ENCODE results near the gene SLC25A21.

The SLC25A21 gene

DNA sequence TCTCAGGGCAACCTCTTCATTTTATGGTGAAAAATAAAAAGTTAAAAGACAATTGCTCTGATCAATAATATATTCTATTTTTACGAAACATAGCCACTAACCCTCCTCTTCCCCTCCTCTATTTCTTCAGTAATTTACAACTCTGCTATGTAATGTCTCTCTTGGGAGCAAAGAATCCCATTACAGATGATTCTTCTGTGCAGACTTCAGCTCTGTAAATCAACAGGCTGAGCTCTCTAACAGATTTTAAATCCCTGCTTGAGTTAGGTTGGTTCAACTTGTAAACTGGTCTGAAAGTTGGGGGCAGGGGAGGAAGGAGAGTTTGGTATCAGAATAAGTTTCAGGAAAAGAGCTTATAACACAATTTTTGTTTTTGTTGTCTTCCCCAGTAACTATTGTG, 151.0 kb downstream of the SLC25A21 start:
- no peak for TF ChIP-seq ZBTB7A (IDR thresholded peaks at IDR 0.05; ENCODE audit: low read depth)
- TF ChIP-seq TAF1 (IDR thresholded peaks at IDR 0.05; ENCODE audit: low read depth), result no peak
- no peak for TF ChIP-seq CEBPB (IDR thresholded peaks at IDR 0.05)
- TF ChIP-seq, protein P1, sequence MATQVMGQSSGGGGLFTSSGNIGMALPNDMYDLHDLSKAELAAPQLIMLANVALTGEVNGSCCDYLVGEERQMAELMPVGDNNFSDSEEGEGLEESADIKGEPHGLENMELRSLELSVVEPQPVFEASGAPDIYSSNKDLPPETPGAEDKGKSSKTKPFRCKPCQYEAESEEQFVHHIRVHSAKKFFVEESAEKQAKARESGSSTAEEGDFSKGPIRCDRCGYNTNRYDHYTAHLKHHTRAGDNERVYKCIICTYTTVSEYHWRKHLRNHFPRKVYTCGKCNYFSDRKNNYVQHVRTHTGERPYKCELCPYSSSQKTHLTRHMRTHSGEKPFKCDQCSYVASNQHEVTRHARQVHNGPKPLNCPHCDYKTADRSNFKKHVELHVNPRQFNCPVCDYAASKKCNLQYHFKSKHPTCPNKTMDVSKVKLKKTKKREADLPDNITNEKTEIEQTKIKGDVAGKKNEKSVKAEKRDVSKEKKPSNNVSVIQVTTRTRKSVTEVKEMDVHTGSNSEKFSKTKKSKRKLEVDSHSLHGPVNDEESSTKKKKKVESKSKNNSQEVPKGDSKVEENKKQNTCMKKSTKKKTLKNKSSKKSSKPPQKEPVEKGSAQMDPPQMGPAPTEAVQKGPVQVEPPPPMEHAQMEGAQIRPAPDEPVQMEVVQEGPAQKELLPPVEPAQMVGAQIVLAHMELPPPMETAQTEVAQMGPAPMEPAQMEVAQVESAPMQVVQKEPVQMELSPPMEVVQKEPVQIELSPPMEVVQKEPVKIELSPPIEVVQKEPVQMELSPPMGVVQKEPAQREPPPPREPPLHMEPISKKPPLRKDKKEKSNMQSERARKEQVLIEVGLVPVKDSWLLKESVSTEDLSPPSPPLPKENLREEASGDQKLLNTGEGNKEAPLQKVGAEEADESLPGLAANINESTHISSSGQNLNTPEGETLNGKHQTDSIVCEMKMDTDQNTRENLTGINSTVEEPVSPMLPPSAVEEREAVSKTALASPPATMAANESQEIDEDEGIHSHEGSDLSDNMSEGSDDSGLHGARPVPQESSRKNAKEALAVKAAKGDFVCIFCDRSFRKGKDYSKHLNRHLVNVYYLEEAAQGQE (IDR thresholded peaks at IDR 0.05; ENCODE audit: low read depth), result no peak
- TF ChIP-seq, protein P2, sequence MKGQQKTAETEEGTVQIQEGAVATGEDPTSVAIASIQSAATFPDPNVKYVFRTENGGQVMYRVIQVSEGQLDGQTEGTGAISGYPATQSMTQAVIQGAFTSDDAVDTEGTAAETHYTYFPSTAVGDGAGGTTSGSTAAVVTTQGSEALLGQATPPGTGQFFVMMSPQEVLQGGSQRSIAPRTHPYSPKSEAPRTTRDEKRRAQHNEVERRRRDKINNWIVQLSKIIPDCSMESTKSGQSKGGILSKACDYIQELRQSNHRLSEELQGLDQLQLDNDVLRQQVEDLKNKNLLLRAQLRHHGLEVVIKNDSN (IDR thresholded peaks at IDR 0.05), result no peak
- TF ChIP-seq EGR1 (IDR thresholded peaks at IDR 0.05), result no peak
- no peak for TF ChIP-seq YY1 (IDR thresholded peaks at IDR 0.05; ENCODE audit: low read depth)
- TF ChIP-seq EP300 (IDR thresholded peaks at IDR 0.05; ENCODE audit: borderline replicate concordance), result no peak

GRCh38 chr14:37019488-37019887, 152.9 kb downstream of the SLC25A21 start:
- TF ChIP-seq EP300 (IDR thresholded peaks at IDR 0.05; ENCODE audit: borderline replicate concordance) (no peak), CEBPB (IDR thresholded peaks at IDR 0.05) (no peak), TCF12 (IDR thresholded peaks at IDR 0.05; ENCODE audit: low read depth) (no peak), NFIC (IDR thresholded peaks at IDR 0.05) (no peak), YY1 (IDR thresholded peaks at IDR 0.05; ENCODE audit: low read depth) (no peak), CREB1 (IDR thresholded peaks at IDR 0.05; ENCODE audit: low read depth) (no peak), FOXM1 (IDR thresholded peaks at IDR 0.05; ENCODE audit: borderline replicate concordance, low read depth) (no peak)

- TF ChIP-seq EP300 (IDR thresholded peaks at IDR 0.05; ENCODE audit: borderline replicate concordance), result no peak
- TF ChIP-seq FOXM1 (IDR thresholded peaks at IDR 0.05; ENCODE audit: borderline replicate concordance, low read depth), result no peak
- TF ChIP-seq EGR1 (IDR thresholded peaks at IDR 0.05), result no peak
- TF ChIP-seq TCF12 (IDR thresholded peaks at IDR 0.05; ENCODE audit: low read depth), result no peak
- no peak for TF ChIP-seq RAD21 (IDR thresholded peaks at IDR 0.05; ENCODE audit: low read depth)
- TF ChIP-seq, protein P1 (IDR thresholded peaks at IDR 0.05; ENCODE audit: low read depth), result no peak
- TF ChIP-seq, protein P2 (IDR thresholded peaks at IDR 0.05), result no peak
- no peak for TF ChIP-seq TAF1 (IDR thresholded peaks at IDR 0.05; ENCODE audit: low read depth)
- no peak for TF ChIP-seq ZBTB7A (IDR thresholded peaks at IDR 0.05; ENCODE audit: low read depth)
- TF ChIP-seq YY1 (IDR thresholded peaks at IDR 0.05; ENCODE audit: low read depth), result no peak
- no peak for TF ChIP-seq TEAD4 (IDR thresholded peaks at IDR 0.05)
- TF ChIP-seq CREB1 (IDR thresholded peaks at IDR 0.05; ENCODE audit: low read depth), result no peak
- TF ChIP-seq CEBPB (IDR thresholded peaks at IDR 0.05), result no peak
- TF ChIP-seq, protein P3, sequence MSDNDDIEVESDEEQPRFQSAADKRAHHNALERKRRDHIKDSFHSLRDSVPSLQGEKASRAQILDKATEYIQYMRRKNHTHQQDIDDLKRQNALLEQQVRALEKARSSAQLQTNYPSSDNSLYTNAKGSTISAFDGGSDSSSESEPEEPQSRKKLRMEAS (IDR thresholded peaks at IDR 0.05), result no peak
- no peak for TF ChIP-seq NFIC (IDR thresholded peaks at IDR 0.05)
Measured at GRCh38 chr14:37018571-37019240, 153.7 kb downstream of the SLC25A21 start.

DNA sequence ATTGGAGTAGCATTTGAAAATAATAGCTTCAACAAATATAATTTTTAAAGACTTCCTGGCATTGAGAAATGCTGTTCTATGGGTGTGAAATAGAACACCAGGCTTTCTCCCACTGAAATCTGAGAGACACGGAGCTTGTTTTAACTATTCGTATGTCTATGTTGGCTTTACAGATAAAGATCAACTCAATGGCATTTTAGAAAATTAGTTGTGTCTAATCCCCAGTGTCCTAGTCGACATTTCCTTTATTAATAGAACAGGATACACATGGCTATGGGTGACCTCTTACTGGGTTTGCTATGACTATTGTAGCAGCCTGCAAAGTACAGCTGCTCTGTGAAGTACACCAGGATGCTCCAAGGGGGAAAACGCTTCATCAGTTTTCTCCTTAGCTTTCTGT, 159.3 kb downstream of the SLC25A21 start:
- TF ChIP-seq RAD21 (IDR thresholded peaks at IDR 0.05; ENCODE audit: low read depth), result no peak
- no peak for TF ChIP-seq ZBTB7A (IDR thresholded peaks at IDR 0.05; ENCODE audit: low read depth)
- no peak for TF ChIP-seq YY1 (IDR thresholded peaks at IDR 0.05; ENCODE audit: low read depth)
- TF ChIP-seq CREB1 (IDR thresholded peaks at IDR 0.05; ENCODE audit: low read depth), result no peak
- no peak for TF ChIP-seq EGR1 (IDR thresholded peaks at IDR 0.05)
- no peak for TF ChIP-seq TCF12 (IDR thresholded peaks at IDR 0.05; ENCODE audit: low read depth)
- no peak for TF ChIP-seq TEAD4 (IDR thresholded peaks at IDR 0.05)
- TF ChIP-seq EP300 (IDR thresholded peaks at IDR 0.05; ENCODE audit: borderline replicate concordance), result no peak
- TF ChIP-seq TAF1 (IDR thresholded peaks at IDR 0.05; ENCODE audit: low read depth), result no peak
- no peak for TF ChIP-seq NFIC (IDR thresholded peaks at IDR 0.05)
- no peak for TF ChIP-seq CEBPB (IDR thresholded peaks at IDR 0.05)

DNA sequence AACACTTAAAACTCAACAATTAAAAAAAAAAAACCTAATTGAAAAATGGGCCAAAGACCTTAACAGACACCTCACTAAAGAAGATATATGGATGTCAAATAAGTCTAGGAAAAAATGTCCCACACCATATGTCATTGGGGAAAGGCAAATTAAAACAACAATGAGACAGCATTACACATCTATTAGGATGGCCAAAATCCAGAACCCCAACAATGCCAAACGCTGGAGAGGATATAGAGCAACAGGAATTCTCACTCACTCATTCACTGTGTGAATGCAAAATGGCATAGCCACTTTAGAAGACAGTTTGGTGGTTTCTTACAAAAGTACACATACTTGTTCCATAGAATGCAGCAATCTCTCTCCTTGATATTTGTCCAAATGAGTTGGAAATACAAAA, 173.7 kb downstream of the SLC25A21 start:
- TF ChIP-seq RAD21 (IDR thresholded peaks at IDR 0.05; ENCODE audit: low read depth) (no peak), ZBTB7A (IDR thresholded peaks at IDR 0.05; ENCODE audit: low read depth) (no peak), EP300 (IDR thresholded peaks at IDR 0.05; ENCODE audit: borderline replicate concordance) (no peak), CREB1 (IDR thresholded peaks at IDR 0.05; ENCODE audit: low read depth) (no peak), YY1 (IDR thresholded peaks at IDR 0.05; ENCODE audit: low read depth) (no peak), TAF1 (IDR thresholded peaks at IDR 0.05; ENCODE audit: low read depth) (no peak), TEAD4 (IDR thresholded peaks at IDR 0.05) (no peak), EGR1 (IDR thresholded peaks at IDR 0.05) (no peak), NFIC (IDR thresholded peaks at IDR 0.05) (no peak), CEBPB (IDR thresholded peaks at IDR 0.05) (no peak), TCF12 (IDR thresholded peaks at IDR 0.05; ENCODE audit: low read depth) (no peak), FOXM1 (IDR thresholded peaks at IDR 0.05; ENCODE audit: borderline replicate concordance, low read depth) (no peak)
- TF ChIP-seq, protein P2 (IDR thresholded peaks at IDR 0.05), result no peak
- TF ChIP-seq, protein P1 (IDR thresholded peaks at IDR 0.05; ENCODE audit: low read depth), result no peak
- TF ChIP-seq, protein P3 (IDR thresholded peaks at IDR 0.05), result no peak
